Stomach (tissue), 9 donors: ENCODE results near the gene MYL5. TPM values are rescaled to one million over a fixed set of nuclear protein-coding genes. Genes with fewer than 3 reads are reported as not detected.

Source experiments
- DNase-seq, 2 donors: peaks; one replicate each; pipeline versions ENCODE4 v3.0.0 to v3.0.0-alpha.2; 2013 to 2019
- H3K27ac ChIP-seq, 5 donors: fragments of 200-600 bp in 4 of 5; sonication (generic) in 4 of 5; one replicate each; pipeline ENCODE4 v1.5.1; 2013 to 2019; ENCODE audit warnings: mild to moderate bottlenecking in 1 of 5, moderate library complexity in 1 of 5
- H3K27me3 ChIP-seq, 3 donors: fragments of 200-600 bp; sonication (generic); one replicate each; pipeline ENCODE4 v1.5.1; 2017 to 2019; ENCODE audit warnings: mixed run types in 1 of 3
- H3K36me3 ChIP-seq, 4 donors: fragments of 200-600 bp; sonication (generic); 1 replicate in 3 of 4; 2 replicates in 1 of 4; pipeline ENCODE4 v1.5.1; 2016 to 2019
- H3K4me1 ChIP-seq, 4 donors: fragments of 200-600 bp; sonication (generic); one replicate each; pipeline ENCODE4 v1.5.1; 2016 to 2019
- H3K4me3 ChIP-seq, 4 donors: fragments of 200-600 bp; sonication (generic) in 3 of 4; one replicate each; pipeline ENCODE4 v1.5.1; 2016 to 2019; ENCODE audit warnings: mild to moderate bottlenecking in 1 of 4
- H3K9me3 ChIP-seq, 4 donors: fragments of 200-600 bp; sonication (generic); one replicate each; pipeline ENCODE4 v1.5.1; 2016 to 2019
- CTCF ChIP-seq, 7 experiments: fragments of 450-650 bp in 4 of 7; fragments of 200-600 bp in 3 of 7; sonication (generic) in 3 of 7; IDR thresholded peaks; one replicate each; pipeline ENCODE4 v1.5.1; 2016 to 2019; ENCODE audit warnings: antibody characterized with exemption in 7 of 7, control low read depth in 2 of 7, mild to moderate bottlenecking in 1 of 7
- EP300 ChIP-seq: sonication (generic); formaldehyde crosslinking; IDR thresholded peaks from one replicate; pipeline ENCODE4 v1.6.1; 2017; ENCODE audit warnings: antibody characterized with exemption
- POLR2A ChIP-seq, 4 donors: fragments of 450-650 bp; IDR thresholded peaks; one replicate each; pipeline ENCODE4 v1.6.1; 2016; ENCODE audit warnings: antibody characterized with exemption in 4 of 4, control low read depth in 2 of 4, mild to moderate bottlenecking in 1 of 4, moderate library complexity in 1 of 4
- POLR2AphosphoS5 ChIP-seq, 3 donors: sonication (generic); formaldehyde crosslinking; IDR thresholded peaks; one replicate each; pipeline ENCODE4 v1.6.1; 2016; ENCODE audit warnings: antibody characterized with exemption in 3 of 3
- WGBS, 5 donors: extraction: QIAGEN DNeasy Blood & Tissue Kit in 3 of 5; methylation state at CpG; one replicate each; pipeline versions ENCODE4 v1.1.5 to v1.1.7; 2013 to 2018; 5-methylcytosine and 5-hydroxymethylcytosine counted together
- intact Hi-C: fragments of 100-400 bp; cut with DNase I; formaldehyde crosslinking; loops from one replicate; pipeline ENCODE4 v1.15.1; 2023; ENCODE audit warnings: low total_unique reads
- polyA plus RNA-seq, 3 donors: library from polyadenylated mRNA; stranded (reverse); fragments of 200-250 nt; gene quantifications; one replicate each; pipeline ENCODE4 v1.2.3, GENCODE V29; 2013
- total RNA-seq, 5 donors: library from RNA; depleted of rRNA; stranded (reverse); fragments of >200 nt; gene quantifications; one replicate each; pipeline versions ENCODE4 v1.1.0 to v1.2.3, GENCODE V29; 2014 to 2016
- donor health status: healthy with polysubstance abuse.
- donor health status: Bipolar disorder and iron deficiency.
- donor health status: healthy.

The MYL5 gene
- total and polyA plus RNA-seq, 8 donors = 7.0 to 148 (median 16.2) TPM

GRCh38 chr4:683247-683897 is 9.0 kb downstream of the MYL5 start:
- Histone ChIP-seq H3K4me3 (no peak overlapping the region), H3K27me3 (peaks cover 0 to 36% (median 0%) of the 10 kb centered on the region in 3 donors), H3K4me1 (peaks cover 32 to 66% (median 59%) of the 10 kb centered on the region in 4 donors), H3K27ac (peak overlapping the region in 1 of 5 donors; percentile 4), H3K9me3 (no peaks in the 10 kb centered on the region), H3K36me3 (peaks cover 0 to 9% (median 8%) of the 10 kb centered on the region in 4 donors)
- WGBS, 5 donors = 62 to 85% (median 79%) methylated on average over 8 to 25 of the region's 25 CpGs
- DNase-seq = no peak
- TF ChIP-seq POLR2A (IDR thresholded peaks at IDR 0.05) = no peak
- no peak for TF ChIP-seq CTCF (IDR thresholded peaks at IDR 0.05)
- no peak for TF ChIP-seq EP300
- no peak for TF ChIP-seq POLR2AphosphoS5 (IDR thresholded peaks at IDR 0.05)
- intact Hi-C loops = no loop called here

- peaks cover 39 to 66% (median 63%) of the 10 kb centered on the region in 4 donors for H3K4me1 ChIP-seq
- peaks cover 0 to 9% (median 8%) of the 10 kb centered on the region in 4 donors for H3K36me3 ChIP-seq
- peak in 1 of 3 donors; percentile 22 for TF ChIP-seq POLR2AphosphoS5 (IDR thresholded peaks at IDR 0.05)
- TF ChIP-seq CTCF (IDR thresholded peaks at IDR 0.05) = peak in 5 of 7 experiments; percentile 39 to 66 (median 51)
- no peak for TF ChIP-seq POLR2A (IDR thresholded peaks at IDR 0.05)
- TF ChIP-seq EP300 = no peak
- peaks cover 0 to 29% (median 0%) of the 10 kb centered on the region in 3 donors for H3K27me3 ChIP-seq
- peak; percentile 74 to 88 for DNase-seq
- intact Hi-C loops = no loop called here
- 41 to 75% (median 52%) methylated on average over 12 to 19 of the region's 19 CpGs for WGBS, 5 donors
- H3K9me3 ChIP-seq = no peaks in the 10 kb centered on the region
- H3K4me3 ChIP-seq = no peak overlapping the region
- H3K27ac ChIP-seq = peak overlapping the region in 1 of 5 donors; percentile 4
Measured at GRCh38 chr4:683982-684622, 9.8 kb downstream of the MYL5 start.

- TF ChIP-seq POLR2AphosphoS5 (IDR thresholded peaks at IDR 0.05) (no peak), EP300 (no peak), CTCF (IDR thresholded peaks at IDR 0.05) (no peak), POLR2A (IDR thresholded peaks at IDR 0.05) (no peak)
- Histone ChIP-seq H3K4me3 (no peak overlapping the region), H3K36me3 (peaks cover 0 to 9% (median 8%) of the 10 kb centered on the region in 4 donors), H3K27me3 (peaks cover 0 to 23% (median 0%) of the 10 kb centered on the region in 3 donors), H3K9me3 (no peaks in the 10 kb centered on the region), H3K27ac (no peak overlapping the region), H3K4me1 (peaks cover 46 to 72% (median 70%) of the 10 kb centered on the region in 4 donors)
- WGBS, 5 donors = 73 to 83% (median 79%) methylated on average over 9 to 21 of the region's 21 CpGs
- intact Hi-C loops = no loop called here
- peak in 1 of 2 donors; percentile 10 for DNase-seq
Measured at GRCh38 chr4:684623-685327, 10.4 kb downstream of the MYL5 start.
